Adrenal gland (tissue), 12 donors: ENCODE measurements around the gene DCC. TPM values are rescaled to one million over a fixed set of nuclear protein-coding genes. Genes with fewer than 3 reads are reported as not detected.

Experiments
- DNase-seq, 7 donors: peaks; one replicate each; pipeline ENCODE4 v3.0.0-alpha.2; 2019 to 2020
- H3K27ac ChIP-seq, 5 donors: fragments of 200-600 bp; sonication (generic) in 4 of 5; 1 replicate in 3 of 5; 2 replicates in 2 of 5; pipeline versions ENCODE4 v1.5.1 to v1.8.0; 2016 to 2020; ENCODE audit warnings: mild to moderate bottlenecking in 1 of 5
- H3K27me3 ChIP-seq: fragments of 200-600 bp; 2 replicates; pipeline ENCODE4 v1.8.0; 2021
- H3K36me3 ChIP-seq, 2 donors: fragments of 200-600 bp; replicated peaks in 1 of 2; 1 replicate in 1 of 2; 2 replicates in 1 of 2; pipeline versions ENCODE4 v1.5.1 to v1.8.0; 2018 to 2022
- H3K4me1 ChIP-seq, 2 donors: fragments of 200-600 bp; replicated peaks in 1 of 2; 1 replicate in 1 of 2; 2 replicates in 1 of 2; pipeline versions ENCODE4 v1.5.1 to v1.8.0; 2018 to 2021
- H3K4me3 ChIP-seq, 4 donors: fragments of 200-600 bp; sonication (generic) in 3 of 4; one replicate each; pipeline ENCODE4 v1.5.1; 2016 to 2018
- H3K9me3 ChIP-seq, 3 donors: fragments of 200-600 bp; sonication (generic) in 1 of 3; replicated peaks in 1 of 3; 1 replicate in 2 of 3; 2 replicates in 1 of 3; pipeline versions ENCODE4 v1.5.1 to v1.8.0; 2016 to 2021
- POLR2A ChIP-seq, 2 donors: fragments of 450-650 bp; IDR thresholded peaks; one replicate each; pipeline ENCODE4 v1.6.1; 2017; ENCODE audit warnings: antibody characterized with exemption in 2 of 2, mild to moderate bottlenecking in 2 of 2, moderate library complexity in 1 of 2
- WGBS, 4 donors: extraction: QIAGEN DNeasy Blood & Tissue Kit in 2 of 4; methylation state at CpG; one replicate each; pipeline versions ENCODE4 v1.1.5 to v1.1.7; 2013 to 2017; 5-methylcytosine and 5-hydroxymethylcytosine counted together
- intact Hi-C, 2 donors: fragments of 100-400 bp; cut with DNase I; formaldehyde crosslinking; loops; one replicate each; pipeline versions ENCODE4 v1.14.1 to v1.15.0; 2022 to 2023
- polyA plus RNA-seq, 3 donors: library from polyadenylated mRNA; stranded (reverse); fragments of 200-250 nt in 2 of 3; fragments of 350-450 nt in 1 of 3; fragmentation: Illumina TruSeq in 1 of 3; extraction: RNeasy Lipid Tissue Mini Kit (QIAGEN cat#74804) in 1 of 3; gene quantifications; one replicate each; pipeline ENCODE4 v1.2.3, GENCODE V29; 2013 to 2014
- total RNA-seq, 9 donors: library from RNA; depleted of rRNA in 4 of 9; stranded (reverse); fragments of >200 nt in 4 of 9; fragments of 120-200 nt in 1 of 9; fragmentation: NEBNext Ultra II Directional in 1 of 9; extraction: Animal tissue kit (Norgen Biotek cat#: 25700) in 1 of 9; gene quantifications; one replicate each; pipeline versions ENCODE4 v1.1.0 to v1.2.4, GENCODE V29; 2013 to 2023
- TF ChIP-seq, protein P1 (sequence below), 6 experiments: fragments of 450-650 bp in 4 of 6; fragments of 200-600 bp in 2 of 6; sonication (generic) in 1 of 6; IDR thresholded peaks; 1 replicate in 5 of 6; 2 replicates in 1 of 6; pipeline versions ENCODE4 v1.5.1 to v1.8.0; 2016 to 2021; ENCODE audit warnings: antibody characterized with exemption in 6 of 6, mild to moderate bottlenecking in 2 of 6, moderate library complexity in 1 of 6
- donor health status: healthy with polysubstance abuse.
- donor health status: Bipolar disorder and iron deficiency.
- donor health status: DM: yes; HTN: yes; CAD: no.
- donor health status: DM: no; HTN: no; CAD: no.
- donor health status: DM: no; HTN: no; CAD: no.
- donor health status: DM: yes; HTN: yes; CAD: no.

DCC gene
- total and polyA plus RNA-seq, 12 donors: 0.33 to 3.5 (median 1.1) TPM; not detected in 1

DNA sequence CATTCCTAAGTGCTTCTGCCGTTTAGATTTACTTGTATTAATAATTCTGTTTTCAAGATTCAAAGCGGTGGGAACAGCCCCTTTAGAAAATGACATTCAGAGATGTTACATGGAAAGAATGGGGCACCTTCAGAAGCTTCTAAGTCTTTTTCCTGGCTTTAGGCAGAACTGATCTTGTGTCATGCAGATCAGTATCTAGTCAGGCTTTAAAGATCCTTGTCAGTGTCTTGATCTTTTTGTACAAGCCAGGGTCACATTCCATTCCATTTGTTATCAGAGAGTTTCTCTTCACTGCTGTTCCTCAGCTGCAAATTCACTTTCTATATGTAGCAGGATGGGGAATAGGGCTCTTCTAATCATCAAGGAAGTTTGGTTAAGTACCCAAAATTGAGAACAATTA is 275.3 kb downstream of the DCC start:
- intact Hi-C loops: no loop called here
- H3K36me3 ChIP-seq: no peaks in the 10 kb centered on the region
- H3K27ac ChIP-seq: no peak overlapping the region
- 42 to 51% (median 48%) methylated on average over 2 of the region's 2 CpGs for WGBS, 4 donors
- DNase-seq: no peak
- H3K27me3 ChIP-seq: no peaks in the 10 kb centered on the region
- no peak overlapping the region for H3K4me3 ChIP-seq
- H3K4me1 ChIP-seq: no peaks in the 10 kb centered on the region
- H3K9me3 ChIP-seq: no peaks in the 10 kb centered on the region
- TF ChIP-seq POLR2A (IDR thresholded peaks at IDR 0.05): no peak
- TF ChIP-seq, protein P1, sequence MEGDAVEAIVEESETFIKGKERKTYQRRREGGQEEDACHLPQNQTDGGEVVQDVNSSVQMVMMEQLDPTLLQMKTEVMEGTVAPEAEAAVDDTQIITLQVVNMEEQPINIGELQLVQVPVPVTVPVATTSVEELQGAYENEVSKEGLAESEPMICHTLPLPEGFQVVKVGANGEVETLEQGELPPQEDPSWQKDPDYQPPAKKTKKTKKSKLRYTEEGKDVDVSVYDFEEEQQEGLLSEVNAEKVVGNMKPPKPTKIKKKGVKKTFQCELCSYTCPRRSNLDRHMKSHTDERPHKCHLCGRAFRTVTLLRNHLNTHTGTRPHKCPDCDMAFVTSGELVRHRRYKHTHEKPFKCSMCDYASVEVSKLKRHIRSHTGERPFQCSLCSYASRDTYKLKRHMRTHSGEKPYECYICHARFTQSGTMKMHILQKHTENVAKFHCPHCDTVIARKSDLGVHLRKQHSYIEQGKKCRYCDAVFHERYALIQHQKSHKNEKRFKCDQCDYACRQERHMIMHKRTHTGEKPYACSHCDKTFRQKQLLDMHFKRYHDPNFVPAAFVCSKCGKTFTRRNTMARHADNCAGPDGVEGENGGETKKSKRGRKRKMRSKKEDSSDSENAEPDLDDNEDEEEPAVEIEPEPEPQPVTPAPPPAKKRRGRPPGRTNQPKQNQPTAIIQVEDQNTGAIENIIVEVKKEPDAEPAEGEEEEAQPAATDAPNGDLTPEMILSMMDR (IDR thresholded peaks at IDR 0.05): no peak

DNA sequence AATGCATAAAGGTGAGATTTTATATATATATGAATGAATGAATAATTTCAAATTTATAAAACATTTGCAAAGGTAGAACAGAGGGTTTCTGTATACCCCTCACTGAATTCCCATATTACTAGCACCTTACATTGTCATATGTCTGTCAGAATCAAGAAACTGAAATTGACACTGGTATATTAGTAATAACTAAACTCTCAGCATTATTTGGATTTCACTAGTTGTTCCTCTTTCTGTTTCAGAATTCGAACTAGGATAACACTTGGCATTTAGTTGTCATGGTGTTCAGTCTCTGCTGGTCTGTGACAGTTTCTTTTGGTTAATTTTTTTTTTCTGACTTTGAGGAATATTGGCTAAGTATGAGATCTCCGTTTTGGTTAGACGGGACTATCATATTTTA is 275.9 kb downstream of the DCC start:
- WGBS, 4 donors: 53 to 72% (median 60%) methylated on average over 3 of the region's 3 CpGs
- Histone ChIP-seq H3K36me3 (no peaks in the 10 kb centered on the region), H3K27me3 (no peaks in the 10 kb centered on the region), H3K4me1 (no peaks in the 10 kb centered on the region), H3K27ac (no peak overlapping the region), H3K9me3 (no peaks in the 10 kb centered on the region), H3K4me3 (no peak overlapping the region)
- DNase-seq: no peak
- TF ChIP-seq POLR2A (IDR thresholded peaks at IDR 0.05): no peak
- TF ChIP-seq, protein P1 (IDR thresholded peaks at IDR 0.05): no peak
- intact Hi-C loops: no loop called here

DNA sequence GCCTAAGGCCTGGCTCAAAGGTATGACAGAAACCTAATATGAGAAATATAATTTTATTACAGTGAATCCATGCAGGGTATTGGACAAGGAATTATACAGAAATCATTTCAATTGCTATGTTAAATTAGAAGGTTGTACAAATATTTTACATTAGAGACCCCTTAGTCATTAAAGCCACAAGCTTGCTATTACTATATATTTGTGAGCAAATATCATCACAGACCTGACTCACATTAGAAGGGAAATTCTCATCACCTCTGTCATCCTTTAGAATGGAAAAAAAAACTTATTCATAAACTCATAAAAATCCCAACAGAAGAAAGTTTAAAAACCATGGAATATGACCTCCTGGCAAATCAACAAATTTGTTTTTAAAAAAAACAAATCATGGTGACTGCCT is 277.9 kb downstream of the DCC start:
- no peak for DNase-seq
- intact Hi-C loops: no loop called here
- Histone ChIP-seq H3K4me1 (no peaks in the 10 kb centered on the region), H3K27ac (no peak overlapping the region), H3K4me3 (no peak overlapping the region), H3K27me3 (no peaks in the 10 kb centered on the region), H3K9me3 (no peaks in the 10 kb centered on the region), H3K36me3 (no peaks in the 10 kb centered on the region)
- TF ChIP-seq, protein P1 (IDR thresholded peaks at IDR 0.05): no peak
- TF ChIP-seq POLR2A (IDR thresholded peaks at IDR 0.05): no peak

DNA sequence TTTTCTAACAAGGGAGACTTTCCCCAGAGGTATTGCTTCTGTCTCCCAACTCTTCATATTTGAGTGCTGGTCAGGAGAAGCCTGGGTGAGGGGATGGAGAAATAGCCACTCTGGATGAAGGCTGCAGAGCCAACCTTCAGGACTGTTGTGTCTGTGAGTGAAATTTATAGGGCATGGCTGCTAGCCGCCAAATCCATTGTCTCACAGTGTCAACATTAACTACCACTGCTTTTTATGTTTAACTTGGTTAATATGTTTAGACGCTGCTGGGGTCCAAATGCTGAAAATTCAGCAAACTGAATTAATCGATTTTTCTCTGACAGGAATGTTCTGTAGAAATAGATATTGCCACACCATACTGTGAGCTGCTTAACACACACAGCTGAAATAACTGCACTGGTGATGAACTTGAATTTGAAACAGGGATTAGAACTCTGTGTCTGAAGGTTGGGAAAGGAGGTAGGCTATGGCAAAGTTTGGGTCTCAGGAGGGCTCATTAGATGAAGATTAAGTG is 281.0 kb downstream of the DCC start:
- H3K4me3 ChIP-seq: no peak overlapping the region
- WGBS, 4 donors: 57 to 72% (median 61%) methylated on average over 3 of the region's 3 CpGs
- H3K27ac ChIP-seq: no peak overlapping the region
- DNase-seq: no peak
- H3K9me3 ChIP-seq: no peaks in the 10 kb centered on the region
- H3K4me1 ChIP-seq: no peaks in the 10 kb centered on the region
- no peaks in the 10 kb centered on the region for H3K36me3 ChIP-seq
- TF ChIP-seq, protein P1 (IDR thresholded peaks at IDR 0.05): no peak
- TF ChIP-seq POLR2A (IDR thresholded peaks at IDR 0.05): no peak
- H3K27me3 ChIP-seq: no peaks in the 10 kb centered on the region
- intact Hi-C loops: no loop called here
